ENCODE results near the gene DLG3.

DLG3 gene

DNA sequence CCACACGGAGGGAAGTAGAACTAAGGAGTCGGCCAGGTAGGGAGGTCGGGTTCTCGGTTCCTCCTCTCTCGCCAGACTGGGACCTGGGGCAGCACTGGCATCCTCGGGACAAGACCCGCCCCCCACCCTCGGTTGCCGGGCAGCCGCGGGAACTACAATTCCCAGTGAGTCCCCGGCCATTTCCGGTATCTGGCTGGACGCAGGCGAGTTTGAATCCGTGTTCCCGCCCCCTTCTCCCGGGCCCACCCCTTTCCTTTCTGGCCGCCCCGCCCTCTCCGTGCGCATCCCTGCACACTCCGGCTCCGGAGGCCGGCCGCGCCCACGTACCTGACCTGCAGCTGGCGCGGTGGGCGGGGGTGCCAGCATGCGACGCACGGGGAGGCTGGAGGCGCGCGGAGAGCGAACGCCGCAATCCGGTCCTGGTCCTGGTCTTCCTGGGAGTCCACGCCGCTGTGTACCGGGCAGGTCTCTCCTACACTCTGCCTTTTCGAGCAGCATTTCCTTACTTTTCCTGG, 10.2 kb upstream of the DLG3 start:
- Histone ChIP-seq H3K4me3 (replicated peaks; ENCODE audit: low read depth, low read length) (peak overlapping the region; percentile 64), H3K36me3 (ENCODE audit: control insufficient read depth, insufficient read depth, low read length) (no peaks in the 10 kb centered on the region), H3K27me3 (replicated peaks; ENCODE audit: control insufficient read depth, insufficient read depth, low read length) (no peaks in the 10 kb centered on the region)
- peak; percentile 82 for DNase-seq (ENCODE audit: extremely low read depth, insufficient read length)
- TF ChIP-seq, protein P1, sequence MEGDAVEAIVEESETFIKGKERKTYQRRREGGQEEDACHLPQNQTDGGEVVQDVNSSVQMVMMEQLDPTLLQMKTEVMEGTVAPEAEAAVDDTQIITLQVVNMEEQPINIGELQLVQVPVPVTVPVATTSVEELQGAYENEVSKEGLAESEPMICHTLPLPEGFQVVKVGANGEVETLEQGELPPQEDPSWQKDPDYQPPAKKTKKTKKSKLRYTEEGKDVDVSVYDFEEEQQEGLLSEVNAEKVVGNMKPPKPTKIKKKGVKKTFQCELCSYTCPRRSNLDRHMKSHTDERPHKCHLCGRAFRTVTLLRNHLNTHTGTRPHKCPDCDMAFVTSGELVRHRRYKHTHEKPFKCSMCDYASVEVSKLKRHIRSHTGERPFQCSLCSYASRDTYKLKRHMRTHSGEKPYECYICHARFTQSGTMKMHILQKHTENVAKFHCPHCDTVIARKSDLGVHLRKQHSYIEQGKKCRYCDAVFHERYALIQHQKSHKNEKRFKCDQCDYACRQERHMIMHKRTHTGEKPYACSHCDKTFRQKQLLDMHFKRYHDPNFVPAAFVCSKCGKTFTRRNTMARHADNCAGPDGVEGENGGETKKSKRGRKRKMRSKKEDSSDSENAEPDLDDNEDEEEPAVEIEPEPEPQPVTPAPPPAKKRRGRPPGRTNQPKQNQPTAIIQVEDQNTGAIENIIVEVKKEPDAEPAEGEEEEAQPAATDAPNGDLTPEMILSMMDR (IDR thresholded peaks at IDR 0.05; ENCODE audit: insufficient read depth, low read length, poor library complexity, severe bottlenecking): no peak

DNA sequence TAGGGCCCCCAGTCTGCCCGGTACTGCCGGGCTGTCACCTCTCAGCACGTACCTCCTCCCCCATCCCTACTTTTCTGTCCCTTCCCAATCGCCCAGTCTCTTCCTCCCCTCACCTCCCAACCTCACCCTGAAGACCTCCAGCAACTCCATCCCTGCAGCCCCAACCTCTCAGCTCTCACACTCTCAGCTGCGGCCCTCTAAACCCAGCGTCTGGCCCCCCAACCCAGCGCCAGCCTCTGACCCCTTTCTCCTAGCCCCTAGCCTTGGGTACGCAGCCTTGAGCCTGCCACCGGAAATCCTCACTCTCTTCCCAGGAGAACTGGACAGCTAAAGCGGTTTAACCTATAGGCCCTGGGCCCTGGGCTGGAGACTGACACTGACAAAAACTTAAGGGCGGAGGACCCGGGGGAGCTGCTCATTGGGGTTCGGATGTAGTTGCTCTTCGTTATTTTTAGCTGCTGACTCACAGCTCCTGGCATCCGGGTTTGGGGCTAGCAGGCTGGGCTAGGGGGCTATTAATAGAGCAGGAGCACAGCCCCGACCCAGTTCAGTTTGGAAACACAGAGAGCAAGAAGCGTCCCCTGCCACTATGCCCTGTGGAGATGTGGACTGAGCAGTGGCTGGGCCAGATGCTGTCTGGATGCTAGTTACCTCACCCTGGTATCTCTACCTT, 9.6 kb upstream of the DLG3 start:
- DNase-seq (ENCODE audit: extremely low read depth, insufficient read length): no peak
- Histone ChIP-seq H3K4me3 (replicated peaks; ENCODE audit: low read depth, low read length) (peak overlapping the region; percentile 64), H3K36me3 (ENCODE audit: control insufficient read depth, insufficient read depth, low read length) (no peaks in the 10 kb centered on the region), H3K27me3 (replicated peaks; ENCODE audit: control insufficient read depth, insufficient read depth, low read length) (no peaks in the 10 kb centered on the region)
- TF ChIP-seq, protein P1 (IDR thresholded peaks at IDR 0.05; ENCODE audit: insufficient read depth, low read length, poor library complexity, severe bottlenecking): no peak

GRCh38 chrX:70436343-70436742, 8.3 kb upstream of the DLG3 start:
- no peak for DNase-seq (ENCODE audit: extremely low read depth, insufficient read length)
- no peaks in the 10 kb centered on the region for H3K27me3 ChIP-seq (replicated peaks; ENCODE audit: control insufficient read depth, insufficient read depth, low read length)
- H3K36me3 ChIP-seq (ENCODE audit: control insufficient read depth, insufficient read depth, low read length): no peaks in the 10 kb centered on the region
- TF ChIP-seq, protein P1 (IDR thresholded peaks at IDR 0.05; ENCODE audit: insufficient read depth, low read length, poor library complexity, severe bottlenecking): peak; percentile 28
- no peak overlapping the region for H3K4me3 ChIP-seq (replicated peaks; ENCODE audit: low read depth, low read length)

DNA sequence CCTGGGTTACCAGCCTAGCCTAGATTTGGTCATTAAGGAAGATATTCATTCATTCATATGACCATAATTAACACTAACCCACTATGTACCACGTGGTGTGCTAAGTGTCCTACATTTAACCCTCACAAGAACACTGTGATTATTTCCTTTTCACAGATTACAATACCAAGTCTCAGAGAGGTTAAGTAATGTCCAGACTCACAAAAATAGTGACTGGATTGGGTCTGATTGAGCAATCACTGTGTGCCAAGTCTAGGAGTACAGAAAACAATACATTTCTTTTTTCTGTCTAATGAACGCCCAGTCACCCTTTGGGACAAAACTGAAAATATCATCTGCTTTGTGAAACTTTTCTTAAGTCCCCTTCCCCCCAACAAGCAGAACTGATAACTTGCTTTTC, 7.6 kb upstream of the DLG3 start:
- Histone ChIP-seq H3K4me3 (replicated peaks; ENCODE audit: low read depth, low read length) (no peak overlapping the region), H3K36me3 (ENCODE audit: control insufficient read depth, insufficient read depth, low read length) (no peaks in the 10 kb centered on the region), H3K27me3 (replicated peaks; ENCODE audit: control insufficient read depth, insufficient read depth, low read length) (no peaks in the 10 kb centered on the region)
- TF ChIP-seq, protein P1 (IDR thresholded peaks at IDR 0.05; ENCODE audit: insufficient read depth, low read length, poor library complexity, severe bottlenecking): no peak
- DNase-seq (ENCODE audit: extremely low read depth, insufficient read length): no peak

DNA sequence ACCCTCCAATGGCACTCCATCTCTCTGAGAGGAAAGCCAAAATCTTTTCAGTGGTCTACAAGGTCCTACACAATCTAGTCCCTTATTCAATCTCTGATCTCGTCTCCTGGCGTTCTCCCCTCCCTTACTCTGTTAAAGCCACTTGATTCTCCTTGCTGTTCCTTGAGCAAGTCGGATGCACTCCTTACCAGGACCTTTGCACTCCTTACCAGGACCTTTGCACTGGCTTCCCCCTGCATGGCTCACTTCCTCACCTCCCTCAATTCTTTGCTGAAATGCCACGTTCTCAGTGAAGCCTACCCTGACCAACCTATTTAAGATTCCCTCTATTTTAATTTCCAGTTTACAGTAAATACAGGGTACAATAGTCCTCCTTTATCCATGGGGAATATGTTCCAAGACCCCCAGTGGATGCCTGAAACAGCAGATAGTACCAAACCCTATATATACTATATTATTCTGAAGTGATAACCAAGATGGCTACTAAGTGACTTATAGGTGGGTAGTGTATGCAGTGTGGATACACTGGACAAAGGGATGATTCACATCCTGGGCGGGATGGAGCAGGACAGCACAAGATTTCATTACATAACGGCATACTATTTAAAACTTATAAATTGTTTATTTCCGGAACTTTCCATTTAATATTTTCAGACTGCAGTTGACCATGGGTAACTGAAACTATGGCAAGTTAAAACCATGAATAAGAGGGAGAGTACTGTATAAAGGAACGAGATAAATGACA, 6.5 kb upstream of the DLG3 start:
- TF ChIP-seq, protein P1 (IDR thresholded peaks at IDR 0.05; ENCODE audit: insufficient read depth, low read length, poor library complexity, severe bottlenecking): no peak
- DNase-seq (ENCODE audit: extremely low read depth, insufficient read length): no peak
- Histone ChIP-seq H3K4me3 (replicated peaks; ENCODE audit: low read depth, low read length) (no peak overlapping the region), H3K27me3 (replicated peaks; ENCODE audit: control insufficient read depth, insufficient read depth, low read length) (no peaks in the 10 kb centered on the region), H3K36me3 (ENCODE audit: control insufficient read depth, insufficient read depth, low read length) (no peaks in the 10 kb centered on the region)

Measured in GM06990 (cell line).